Heart left ventricle (tissue), 13 donors: ENCODE results near the gene OLFML2A.

Source experiments
- POLR2A ChIP-seq, 2 donors: fragments of 450-650 bp; IDR thresholded peaks; one replicate each; pipeline ENCODE4 v1.6.1; 2017; ENCODE audit warnings: antibody characterized with exemption in 2 of 2, mild to moderate bottlenecking in 2 of 2, moderate library complexity in 2 of 2
- TF ChIP-seq, protein P1 (sequence below), 12 donors: fragments of 200-600 bp; sonication (generic) in 4 of 12; IDR thresholded peaks; one replicate each; pipeline versions ENCODE4 v1.5.0 to v1.8.0; 2018 to 2022; ENCODE audit warnings: antibody characterized with exemption in 12 of 12, mild to moderate bottlenecking in 5 of 12
- donor health status: ischemic (EF 13 %, LVEDD 7.1; RV severe dilation, severe dysfunction).
- donor health status: DM: no; HTN: yes; CAD: no.
- donor health status: DM: no; HTN: no; CAD: no.
- donor health status: ischemic (EF 25% LVEDD 6.9; RV normal size, moderate dysfunction).
- donor health status: ischemic (EF 25% LVEDD 5.7; RV mildly dilated, moderate dysfunction).
- donor health status: ischemic (EF 35%, LVEDD 5.7; RV mildly dilated, moderate dysfunction).
- donor health status: nonischemic (EF 11% LVEDD 7.7; RV severe dilation, severe dysfunction).
- donor health status: DM: yes; HTN: yes; CAD: no.
- donor health status: PGD.
- donor health status: ischemic (EF 29% LVEDD 5.4; RV normal size, mild dysfunction).
- donor health status: nonischemic (EF 23%, LVEDD 6.1; RV moderate dilation, normal function).

DNA sequence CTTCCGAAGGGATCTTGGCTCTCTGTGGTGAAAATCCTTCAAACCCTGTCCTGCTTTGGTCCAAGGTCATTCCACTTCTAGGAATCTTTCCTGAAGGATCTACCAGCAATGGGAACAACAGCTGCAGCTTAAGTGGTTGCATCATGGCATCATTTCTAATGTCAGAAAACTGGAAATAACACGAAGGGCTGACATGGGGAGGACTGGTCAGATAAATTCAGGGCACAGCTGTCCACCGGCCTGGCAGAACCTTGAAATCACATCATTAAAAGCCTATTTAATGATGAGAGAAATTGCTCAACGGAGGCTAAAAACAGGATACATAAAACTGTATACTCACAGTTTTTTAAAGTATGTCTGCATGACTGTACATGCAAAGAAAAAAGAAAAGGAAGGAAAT is 28.3 kb downstream of the OLFML2A start:
- TF ChIP-seq, protein P1, sequence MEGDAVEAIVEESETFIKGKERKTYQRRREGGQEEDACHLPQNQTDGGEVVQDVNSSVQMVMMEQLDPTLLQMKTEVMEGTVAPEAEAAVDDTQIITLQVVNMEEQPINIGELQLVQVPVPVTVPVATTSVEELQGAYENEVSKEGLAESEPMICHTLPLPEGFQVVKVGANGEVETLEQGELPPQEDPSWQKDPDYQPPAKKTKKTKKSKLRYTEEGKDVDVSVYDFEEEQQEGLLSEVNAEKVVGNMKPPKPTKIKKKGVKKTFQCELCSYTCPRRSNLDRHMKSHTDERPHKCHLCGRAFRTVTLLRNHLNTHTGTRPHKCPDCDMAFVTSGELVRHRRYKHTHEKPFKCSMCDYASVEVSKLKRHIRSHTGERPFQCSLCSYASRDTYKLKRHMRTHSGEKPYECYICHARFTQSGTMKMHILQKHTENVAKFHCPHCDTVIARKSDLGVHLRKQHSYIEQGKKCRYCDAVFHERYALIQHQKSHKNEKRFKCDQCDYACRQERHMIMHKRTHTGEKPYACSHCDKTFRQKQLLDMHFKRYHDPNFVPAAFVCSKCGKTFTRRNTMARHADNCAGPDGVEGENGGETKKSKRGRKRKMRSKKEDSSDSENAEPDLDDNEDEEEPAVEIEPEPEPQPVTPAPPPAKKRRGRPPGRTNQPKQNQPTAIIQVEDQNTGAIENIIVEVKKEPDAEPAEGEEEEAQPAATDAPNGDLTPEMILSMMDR (IDR thresholded peaks at IDR 0.05), result no peak
- TF ChIP-seq POLR2A (IDR thresholded peaks at IDR 0.05), result no peak
